ENCODE measurements around the gene KRT36.

Gene KRT36

GRCh38 chr17:41442739-41443138, 47.0 kb downstream of the KRT36 start:
- no peak for FAIRE-seq

GRCh38 chr17:41440531-41441033, 49.1 kb downstream of the KRT36 start, which contains the start of gene KRT38:
TSS of gene KRT38 (minus strand) at chr17:41440983. CDS start at chr17:41440921, 62 bp downstream.
- DNase-seq (ENCODE audit: low spot score) (no peak), FAIRE-seq (no peak)

More at GRCh38 chr17:41442739-41443138, 47.0 kb downstream of the KRT36 start:
- peak; percentile 11 for DNase-seq (ENCODE audit: low spot score)

DNA sequence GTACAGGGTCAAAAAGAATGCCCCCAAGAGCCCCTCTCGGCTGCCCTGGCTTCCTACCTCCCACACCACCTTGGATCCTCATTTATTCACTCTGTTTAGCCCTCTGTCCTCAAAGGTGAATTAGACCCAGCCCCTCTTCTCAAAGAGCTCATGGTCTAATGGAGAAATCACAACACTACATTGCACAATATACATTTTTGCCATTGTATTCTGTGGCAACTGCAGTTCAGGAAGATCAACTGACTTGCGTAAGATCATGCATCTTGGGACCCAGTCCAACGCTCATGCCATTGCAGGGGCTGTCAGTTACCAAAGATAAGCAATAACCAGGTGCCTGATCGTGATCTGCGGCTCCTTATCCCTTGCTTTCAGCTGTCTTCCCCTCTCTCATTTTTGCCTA, 50.3 kb downstream of the KRT36 start:
- no peak for DNase-seq (ENCODE audit: low spot score)

DNA sequence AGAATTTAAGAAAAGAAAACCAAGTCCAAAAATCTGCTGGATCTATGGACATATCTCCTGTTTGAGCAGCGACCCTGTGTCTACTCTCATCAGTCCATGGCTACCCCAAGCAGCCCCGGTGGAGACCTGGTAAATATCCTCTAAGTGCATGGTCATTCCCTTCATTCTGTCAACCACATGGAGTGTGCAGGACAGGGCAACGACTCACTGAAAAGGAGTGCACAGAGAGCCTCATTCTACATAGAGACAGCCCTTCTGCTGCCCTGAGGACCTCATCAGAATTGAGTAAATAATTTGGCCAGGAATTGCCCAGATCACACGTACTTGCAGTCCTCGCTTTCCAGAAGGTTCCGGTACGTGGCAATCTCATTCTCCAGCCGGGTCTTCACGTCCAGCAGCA, 51.9 kb downstream of the KRT36 start:
- DNase-seq (ENCODE audit: low spot score) (no peak), FAIRE-seq (no peak)

More for the DNA sequence above, 50.3 kb downstream of the KRT36 start:
- no peak for FAIRE-seq

GRCh38 chr17:41437254-41437653, 52.5 kb downstream of the KRT36 start:
- FAIRE-seq (no peak), DNase-seq (ENCODE audit: low spot score) (no peak)
